Heart left ventricle (tissue), 13 donors: ENCODE data around the gene UBE3B.

Experiments
- POLR2A ChIP-seq, 2 donors: fragments of 450-650 bp; IDR thresholded peaks; one replicate each; pipeline ENCODE4 v1.6.1; 2017; ENCODE audit warnings: antibody characterized with exemption in 2 of 2, mild to moderate bottlenecking in 2 of 2, moderate library complexity in 2 of 2
- TF ChIP-seq, protein P1 (sequence below), 12 donors: fragments of 200-600 bp; sonication (generic) in 4 of 12; IDR thresholded peaks; one replicate each; pipeline versions ENCODE4 v1.5.0 to v1.8.0; 2018 to 2022; ENCODE audit warnings: antibody characterized with exemption in 12 of 12, mild to moderate bottlenecking in 5 of 12
- donor health status: ischemic (EF 13 %, LVEDD 7.1; RV severe dilation, severe dysfunction).
- donor health status: DM: no; HTN: yes; CAD: no.
- donor health status: DM: no; HTN: no; CAD: no.
- donor health status: ischemic (EF 25% LVEDD 6.9; RV normal size, moderate dysfunction).
- donor health status: ischemic (EF 25% LVEDD 5.7; RV mildly dilated, moderate dysfunction).
- donor health status: ischemic (EF 35%, LVEDD 5.7; RV mildly dilated, moderate dysfunction).
- donor health status: nonischemic (EF 11% LVEDD 7.7; RV severe dilation, severe dysfunction).
- donor health status: DM: yes; HTN: yes; CAD: no.
- donor health status: PGD.
- donor health status: ischemic (EF 29% LVEDD 5.4; RV normal size, mild dysfunction).
- donor health status: nonischemic (EF 23%, LVEDD 6.1; RV moderate dilation, normal function).

DNA sequence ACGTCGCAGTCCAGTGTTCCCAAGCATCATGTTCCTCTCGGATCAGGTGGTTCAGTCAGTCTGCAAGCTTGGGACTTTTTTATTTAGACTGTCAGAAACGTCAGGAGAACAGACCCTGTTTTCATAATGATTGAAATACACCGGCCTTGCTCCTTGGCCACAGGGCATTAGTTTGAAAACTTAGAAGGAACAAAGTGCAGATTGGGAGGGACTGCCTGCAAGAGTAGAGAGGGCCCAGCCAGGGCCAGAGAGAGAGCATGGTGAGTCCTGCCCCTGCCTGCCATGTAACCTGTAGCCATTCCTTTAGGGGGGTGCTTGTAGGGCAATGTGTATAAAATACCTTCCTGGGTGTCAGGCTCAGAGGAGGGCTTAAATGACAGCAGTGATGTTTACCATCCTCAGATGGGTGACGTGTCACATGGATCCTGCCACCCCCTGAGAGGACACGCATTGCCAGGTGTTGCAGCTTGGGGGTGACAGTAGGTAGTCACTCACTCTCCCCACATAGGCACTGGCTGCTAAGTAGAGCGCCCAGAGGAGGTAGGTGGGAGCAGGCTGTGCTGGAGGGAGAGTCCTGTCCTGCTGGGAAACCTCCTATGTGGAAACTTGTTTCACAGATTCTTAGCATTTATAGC, 50.2 kb downstream of the UBE3B start:
- TF ChIP-seq, protein P1, sequence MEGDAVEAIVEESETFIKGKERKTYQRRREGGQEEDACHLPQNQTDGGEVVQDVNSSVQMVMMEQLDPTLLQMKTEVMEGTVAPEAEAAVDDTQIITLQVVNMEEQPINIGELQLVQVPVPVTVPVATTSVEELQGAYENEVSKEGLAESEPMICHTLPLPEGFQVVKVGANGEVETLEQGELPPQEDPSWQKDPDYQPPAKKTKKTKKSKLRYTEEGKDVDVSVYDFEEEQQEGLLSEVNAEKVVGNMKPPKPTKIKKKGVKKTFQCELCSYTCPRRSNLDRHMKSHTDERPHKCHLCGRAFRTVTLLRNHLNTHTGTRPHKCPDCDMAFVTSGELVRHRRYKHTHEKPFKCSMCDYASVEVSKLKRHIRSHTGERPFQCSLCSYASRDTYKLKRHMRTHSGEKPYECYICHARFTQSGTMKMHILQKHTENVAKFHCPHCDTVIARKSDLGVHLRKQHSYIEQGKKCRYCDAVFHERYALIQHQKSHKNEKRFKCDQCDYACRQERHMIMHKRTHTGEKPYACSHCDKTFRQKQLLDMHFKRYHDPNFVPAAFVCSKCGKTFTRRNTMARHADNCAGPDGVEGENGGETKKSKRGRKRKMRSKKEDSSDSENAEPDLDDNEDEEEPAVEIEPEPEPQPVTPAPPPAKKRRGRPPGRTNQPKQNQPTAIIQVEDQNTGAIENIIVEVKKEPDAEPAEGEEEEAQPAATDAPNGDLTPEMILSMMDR (IDR thresholded peaks at IDR 0.05): no peak
- TF ChIP-seq POLR2A (IDR thresholded peaks at IDR 0.05): no peak
